H1 (cell line): ENCODE measurements around the gene KRTAP5-6. TPM values are rescaled to one million over a fixed set of nuclear protein-coding genes. Genes with fewer than 3 reads are reported as not detected.

Experiments used
- CTCF ChIA-PET: fragments of 300-600 bp; sonication (Branson Sonifier 250); formaldehyde crosslinking; loops from one replicate; lab custom pipeline; 2021; ENCODE audit not compliant: partially characterized antibody; lab: Charles Lee
- POLR2A ChIA-PET: fragments of 300-600 bp; sonication (Branson Sonifier 250); formaldehyde crosslinking; loops from one replicate; lab custom pipeline; 2021; ENCODE audit warnings: inconsistent platforms; ENCODE audit not compliant: partially characterized antibody; lab: Charles Lee
- DNase-seq, 2 experiments: peaks; one replicate each; pipeline versions ENCODE4 v3.0.0 to v3.0.0-alpha.2; 2010 to 2022; ENCODE audit warnings: low spot score in 2 of 2, low read depth in 1 of 2, mixed read lengths in 1 of 2
- FAIRE-seq: peaks from 2 replicates; lab custom pipeline; 2011; peaks lifted over from hg19 to GRCh38; lab: Jason Lieb, UNC
- H2AFZ ChIP-seq: 2 replicates; pipeline ENCODE4 v1.8.1; 2012; ENCODE audit warnings: low read length, inconsistent platforms
- H2AK5ac ChIP-seq: 2 replicates; pipeline ENCODE4 v1.6.1; 2013; ENCODE audit warnings: low read depth, low read length
- H2BK120ac ChIP-seq: replicated peaks from 2 replicates; pipeline ENCODE3; 2013; ENCODE audit warnings: low read depth, low read length, inconsistent platforms
- H2BK12ac ChIP-seq: 2 replicates; pipeline ENCODE4 v1.6.1; 2013; ENCODE audit warnings: low read depth, low read length
- H2BK15ac ChIP-seq: 2 replicates; pipeline ENCODE4 v1.6.1; 2013; ENCODE audit warnings: low read length
- H2BK20ac ChIP-seq: 2 replicates; pipeline ENCODE4 v1.6.1; 2013; ENCODE audit warnings: low read length
- H2BK5ac ChIP-seq: 2 replicates; pipeline ENCODE4 v1.6.1; 2013; ENCODE audit warnings: low read depth, low read length
- H3K14ac ChIP-seq: 2 replicates; pipeline ENCODE4 v1.6.1; 2013; ENCODE audit warnings: inconsistent platforms; ENCODE audit not compliant: insufficient read length
- H3K18ac ChIP-seq: 2 replicates; pipeline ENCODE4 v1.6.1; 2013; ENCODE audit warnings: low read length; ENCODE audit errors: extremely low read depth
- H3K23ac ChIP-seq: 2 replicates; pipeline ENCODE4 v1.6.1; 2013; ENCODE audit warnings: inconsistent platforms; ENCODE audit not compliant: insufficient read length
- H3K23me2 ChIP-seq: 2 replicates; pipeline ENCODE4 v1.6.1; 2013; ENCODE audit warnings: low read depth, low read length
- H3K27ac ChIP-seq: 2 replicates; pipeline ENCODE4 v1.6.1; 2011; ENCODE audit warnings: low read depth, low read length, inconsistent platforms
- H3K27me3 ChIP-seq, 4 experiments: replicated peaks in 1 of 4; 1 replicate in 1 of 4; 2 replicates in 3 of 4; pipeline versions ENCODE4 v1.6.1 to v1.8.1; 2011 to 2013; ENCODE audit warnings: low read length in 3 of 4, mild to moderate bottlenecking in 3 of 4, inconsistent platforms in 2 of 4, mixed read lengths in 2 of 4, moderate library complexity in 1 of 4; ENCODE audit not compliant: control insufficient read depth in 3 of 4, insufficient read depth in 3 of 4; ENCODE audit errors: extremely low read depth in 1 of 4
- H3K36me3 ChIP-seq, 4 experiments: 2 replicates each; pipeline versions ENCODE4 v1.6.1 to v1.8.1; 2011 to 2013; ENCODE audit warnings: mild to moderate bottlenecking in 4 of 4, low read length in 3 of 4, moderate library complexity in 2 of 4, control low read depth in 1 of 4, inconsistent platforms in 1 of 4; ENCODE audit not compliant: insufficient read depth in 4 of 4, control insufficient read depth in 2 of 4
- H3K4ac ChIP-seq: replicated peaks from 2 replicates; pipeline ENCODE3; 2013; ENCODE audit warnings: low read length, low read depth, mixed read lengths, inconsistent platforms; ENCODE audit not compliant: insufficient read length
- H3K4me1 ChIP-seq, 4 experiments: replicated peaks in 1 of 4; 1 replicate in 1 of 4; 2 replicates in 3 of 4; pipeline versions ENCODE4 v1.6.1 to v1.8.1; 2011 to 2013; ENCODE audit warnings: low read length in 3 of 4, inconsistent platforms in 2 of 4, mixed read lengths in 1 of 4; ENCODE audit not compliant: insufficient read depth in 4 of 4, control insufficient read depth in 3 of 4
- H3K4me2 ChIP-seq, 2 experiments: 2 replicates each; pipeline versions ENCODE4 v1.6.1 to v1.8.1; 2011 to 2013; ENCODE audit warnings: low read depth in 2 of 2, low read length in 2 of 2, control low read depth in 1 of 2, inconsistent platforms in 1 of 2, mild to moderate bottlenecking in 1 of 2; ENCODE audit not compliant: insufficient read depth in 1 of 2
- H3K4me3 ChIP-seq, 4 experiments: fragments of 200-600, 300-600 bp in 1 of 4; sonication (generic), shearing (Covaris generic), sonication (Bioruptor Twin) in 1 of 4; 2 replicates each; pipeline versions ENCODE4 v1.5.1 to v1.8.1; 2011 to 2016; ENCODE audit warnings: low read length in 4 of 4, low read depth in 3 of 4, control low read depth in 2 of 4, inconsistent platforms in 2 of 4, mild to moderate bottlenecking in 2 of 4, mixed read lengths in 1 of 4, moderate library complexity in 1 of 4; ENCODE audit not compliant: insufficient read depth in 2 of 4; ENCODE audit errors: extremely low read depth in 1 of 4
- H3K56ac ChIP-seq: replicated peaks from 2 replicates; pipeline ENCODE3; 2013; ENCODE audit warnings: low read depth, mild to moderate bottlenecking, mixed read lengths, low read length, inconsistent platforms; ENCODE audit not compliant: insufficient read length
- H3K79me1 ChIP-seq: 2 replicates; pipeline ENCODE4 v1.6.1; 2013; ENCODE audit warnings: low read depth, low read length, control low read depth
- H3K79me2 ChIP-seq, 2 experiments: 2 replicates each; pipeline versions ENCODE4 v1.6.1 to v1.8.1; 2012 to 2013; ENCODE audit warnings: low read length in 2 of 2, mild to moderate bottlenecking in 2 of 2, inconsistent platforms in 1 of 2; ENCODE audit not compliant: insufficient read depth in 2 of 2, control insufficient read depth in 1 of 2
- H3K9ac ChIP-seq, 4 experiments: replicated peaks in 1 of 4; 1 replicate in 1 of 4; 2 replicates in 3 of 4; pipeline versions ENCODE4 v1.6.1 to v1.8.1; 2011 to 2013; ENCODE audit warnings: low read depth in 3 of 4, low read length in 3 of 4, control low read depth in 2 of 4, mild to moderate bottlenecking in 2 of 4, moderate library complexity in 2 of 4, inconsistent platforms in 1 of 4; ENCODE audit errors: extremely low read depth in 1 of 4
- H3K9me3 ChIP-seq, 2 experiments: 2 replicates each; pipeline versions ENCODE4 v1.6.1 to v1.8.1; 2012 to 2013; ENCODE audit warnings: mild to moderate bottlenecking in 2 of 2, moderate library complexity in 2 of 2, control low read depth in 1 of 2, inconsistent platforms in 1 of 2, low read depth in 1 of 2, low read length in 1 of 2, mixed read lengths in 1 of 2; ENCODE audit not compliant: insufficient read depth in 2 of 2
- H4K20me1 ChIP-seq, 2 experiments: replicated peaks in 1 of 2; 2 replicates each; pipeline versions ENCODE3 to v1.8.1; 2011 to 2013; ENCODE audit warnings: inconsistent platforms in 2 of 2, low read length in 2 of 2, mild to moderate bottlenecking in 1 of 2; ENCODE audit not compliant: insufficient read depth in 2 of 2, control insufficient read depth in 1 of 2
- H4K5ac ChIP-seq: 2 replicates; pipeline ENCODE4 v1.6.1; 2013; ENCODE audit warnings: low read length, low read depth, mixed read lengths, inconsistent platforms; ENCODE audit not compliant: insufficient read length
- H4K8ac ChIP-seq: 2 replicates; pipeline ENCODE4 v1.8.0; 2013; ENCODE audit warnings: mild to moderate bottlenecking, moderate library complexity, low read length, inconsistent platforms; ENCODE audit not compliant: insufficient read depth; ENCODE audit errors: extremely low read depth
- H4K91ac ChIP-seq: replicated peaks from 2 replicates; pipeline ENCODE3; 2013; ENCODE audit warnings: low read length, mixed read lengths, inconsistent platforms; ENCODE audit not compliant: insufficient read length
- WGBS, 2 experiments: shearing (Covaris generic) in 1 of 2; methylation state at CpG; one replicate each; pipeline versions ENCODE4 v1.1.6 to v1.1.7; 2013 to 2015; ENCODE audit warnings: low lambda C conversion rate in 2 of 2, mixed read lengths in 2 of 2, inconsistent platforms in 1 of 2, low coverage in 1 of 2, missing lambda C conversion rate in 1 of 2; ENCODE audit not compliant: insufficient replicate concordance in 2 of 2, insufficient coverage in 1 of 2, insufficient read length in 1 of 2; ENCODE audit errors: extremely low coverage in 1 of 2, missing lambda C conversion rate in 1 of 2; 5-methylcytosine and 5-hydroxymethylcytosine counted together
- polyA plus RNA-seq, 7 experiments: library from polyadenylated mRNA; depleted of rRNA in 3 of 7; stranded (reverse) in 5 of 7; unstranded in 2 of 7; fragments of >200 nt in 5 of 7; fragments of 200-250 nt in 2 of 7; gene quantifications; 1 replicate in 5 of 7; 2 replicates in 1 of 7; 4 replicates in 1 of 7; pipeline versions ENCODE4 v1.2.1 to v1.2.3, GENCODE V29; 2011 to 2013; ENCODE audit warnings: missing spikeins in 2 of 7, mixed read lengths in 2 of 7
- total RNA-seq: library from RNA; stranded (reverse); fragmentation: NEBNext Ultra II Directional; extraction: Animal tissue kit (Norgen Biotek cat#: 25700); gene quantifications from 2 replicates; pipeline ENCODE4 v1.2.1, GENCODE V29; 2021

The KRTAP5-6 gene
- total and polyA plus RNA-seq, 2 of the 8 experiments (the other 6 are each of a cell fraction or from before 2014, with no cell fraction given) = not detected

GRCh38 chr11:1665313-1665712, 31.7 kb upstream of the KRTAP5-6 start:
- Histone ChIP-seq H3K36me3 (no peaks in the 10 kb centered on the region), H3K56ac (no peak overlapping the region), H3K23ac (no peak overlapping the region), H3K27ac (no peak overlapping the region), H2BK5ac (no peak overlapping the region), H3K23me2 (no peaks in the 10 kb centered on the region), H4K8ac (no peak overlapping the region), H4K91ac (no peak overlapping the region), H2BK20ac (no peak overlapping the region), H3K79me2 (no peaks in the 10 kb centered on the region), H4K20me1 (no peaks in the 10 kb centered on the region), H2BK15ac (no peak overlapping the region), H2BK120ac (no peak overlapping the region), H3K27me3 (peaks cover 0 to 2% (median 0%) of the 10 kb centered on the region in 4 experiments; a peak in 1 of 7 replicates), H3K4me3 (no peak overlapping the region), H3K9ac (no peak overlapping the region), H2AFZ (no peak overlapping the region), H3K4ac (no peak overlapping the region), H3K79me1 (no peaks in the 10 kb centered on the region), H3K18ac (no peak overlapping the region), H3K9me3 (no peaks in the 10 kb centered on the region), H3K4me2 (no peak overlapping the region), H3K4me1 (no peaks in the 10 kb centered on the region), H3K14ac (no peak overlapping the region), H2AK5ac (no peak overlapping the region), H2BK12ac (no peak overlapping the region), H4K5ac (no peak overlapping the region)
- 88% methylated on average over 4 of the region's 8 CpGs; no CpG with 5 or more reads in 1 of the 2 experiments for WGBS, 2 experiments
- no peak for DNase-seq
- CTCF ChIA-PET = no interaction called here
- no peak for FAIRE-seq
- POLR2A ChIA-PET = no interaction called here
